Pancreas (tissue), 10 donors: ENCODE measurements around the gene F11R. TPM values are rescaled to one million over a fixed set of nuclear protein-coding genes. Genes with fewer than 3 reads are reported as not detected.

ENCODE experiments used
- ATAC-seq, 4 donors: fragments of 200-7000 bp; cut with Tn5 transposase; one replicate each; pipeline versions ENCODE4 v1.8.0 to v1.9.1; 2020; ENCODE audit warnings: mild to moderate bottlenecking in 4 of 4, moderate library complexity in 4 of 4
- DNase-seq, 6 donors: peaks; one replicate each; pipeline ENCODE4 v3.0.0-alpha.2; 2020
- FAIRE-seq: peaks from 2 replicates; lab custom pipeline; 2012; peaks lifted over from hg19 to GRCh38; lab: Jason Lieb, UNC
- H3K27ac ChIP-seq, 4 donors: fragments of 200-600 bp; sonication (generic); 1 replicate in 3 of 4; 2 replicates in 1 of 4; pipeline versions ENCODE4 v1.5.0 to v1.8.0; 2020
- H3K27me3 ChIP-seq, 4 donors: fragments of 200-600 bp; one replicate each; pipeline ENCODE4 v1.8.0; 2021
- H3K36me3 ChIP-seq, 3 donors: fragments of 200-600 bp; sonication (generic) in 1 of 3; one replicate each; pipeline versions ENCODE4 v1.5.0 to v1.8.0; 2020 to 2021
- H3K4me1 ChIP-seq, 3 donors: fragments of 200-600 bp; one replicate each; pipeline ENCODE4 v1.8.0; 2021
- H3K4me3 ChIP-seq, 4 donors: fragments of 200-600 bp; sonication (generic) in 2 of 4; one replicate each; pipeline versions ENCODE4 v1.5.0 to v1.8.0; 2020 to 2021
- H3K9me3 ChIP-seq, 4 donors: fragments of 200-600 bp; one replicate each; pipeline ENCODE4 v1.8.0; 2021
- WGBS, 2 donors: extraction: QIAGEN DNeasy Blood & Tissue Kit; methylation state at CpG; one replicate each; pipeline ENCODE4 v1.1.7; 2013; 5-methylcytosine and 5-hydroxymethylcytosine counted together
- intact Hi-C, 3 donors: fragments of 100-400 bp; cut with DNase I; formaldehyde crosslinking; loops; one replicate each; pipeline versions ENCODE4 v1.11.1 to v1.14.2; 2022
- polyA plus RNA-seq, 2 donors: library from polyadenylated mRNA; stranded (reverse); fragments of 200-250 nt; gene quantifications; one replicate each; pipeline ENCODE4 v1.2.3, GENCODE V29; 2013
- total RNA-seq, 6 donors: library from RNA; stranded (reverse); fragmentation: NEBNext Ultra II Directional in 4 of 6; extraction: Animal tissue kit (Norgen Biotek cat#: 25700) in 4 of 6; gene quantifications; one replicate each; pipeline versions ENCODE4 v1.2.1 to v1.2.4, GENCODE V29; 2021 to 2023
- TF ChIP-seq, protein P1 (sequence below), 4 donors: fragments of 200-600 bp; sonication (generic) in 3 of 4; IDR thresholded peaks; one replicate each; pipeline versions ENCODE4 v1.5.0 to v1.8.0; 2021; ENCODE audit warnings: antibody characterized with exemption in 4 of 4
- donor health status: healthy with polysubstance abuse.
- donor health status: DM: no; HTN: no; CAD: no; lungs with moderate emphysema.
- donor health status: DM: no; HTN: no; CAD: no.
- donor health status: control.
- donor health status: control.
- donor health status: Bipolar disorder and iron deficiency.
- donor health status: DM: yes; HTN: yes; CAD: no.
- donor health status: DM: no; HTN: no; CAD: no.
- donor health status: DM: no; HTN: no; CAD: no.
- donor health status: DM: yes; HTN: yes; CAD: no.

Gene F11R
- total and polyA plus RNA-seq, 8 donors = 22.7 to 59.5 (median 36.9) TPM

DNA sequence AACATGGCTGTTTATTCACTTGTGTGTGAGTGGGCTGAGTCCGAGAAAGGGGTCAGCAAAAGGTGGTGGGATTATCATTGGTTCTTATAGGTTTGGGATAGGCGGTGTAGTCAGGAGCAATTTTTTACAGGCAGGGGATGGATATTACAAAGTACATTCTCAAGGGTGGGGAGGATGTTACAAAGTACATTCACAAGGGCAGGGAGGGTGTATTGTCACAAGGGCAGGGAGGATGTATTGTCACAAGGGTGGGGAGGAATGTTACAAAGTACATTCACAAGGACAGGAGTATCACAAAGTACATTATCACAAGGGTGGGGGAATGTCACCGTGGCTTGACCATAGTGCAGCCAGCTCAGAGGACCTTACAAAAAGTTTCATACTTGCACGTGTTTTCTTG is 35.2 kb downstream of the F11R start:
- Histone ChIP-seq H3K27me3 (no peaks in the 10 kb centered on the region), H3K36me3 (no peaks in the 10 kb centered on the region), H3K4me3 (no peak overlapping the region), H3K9me3 (no peaks in the 10 kb centered on the region), H3K4me1 (no peaks in the 10 kb centered on the region), H3K27ac (no peak overlapping the region)
- TF ChIP-seq, protein P1, sequence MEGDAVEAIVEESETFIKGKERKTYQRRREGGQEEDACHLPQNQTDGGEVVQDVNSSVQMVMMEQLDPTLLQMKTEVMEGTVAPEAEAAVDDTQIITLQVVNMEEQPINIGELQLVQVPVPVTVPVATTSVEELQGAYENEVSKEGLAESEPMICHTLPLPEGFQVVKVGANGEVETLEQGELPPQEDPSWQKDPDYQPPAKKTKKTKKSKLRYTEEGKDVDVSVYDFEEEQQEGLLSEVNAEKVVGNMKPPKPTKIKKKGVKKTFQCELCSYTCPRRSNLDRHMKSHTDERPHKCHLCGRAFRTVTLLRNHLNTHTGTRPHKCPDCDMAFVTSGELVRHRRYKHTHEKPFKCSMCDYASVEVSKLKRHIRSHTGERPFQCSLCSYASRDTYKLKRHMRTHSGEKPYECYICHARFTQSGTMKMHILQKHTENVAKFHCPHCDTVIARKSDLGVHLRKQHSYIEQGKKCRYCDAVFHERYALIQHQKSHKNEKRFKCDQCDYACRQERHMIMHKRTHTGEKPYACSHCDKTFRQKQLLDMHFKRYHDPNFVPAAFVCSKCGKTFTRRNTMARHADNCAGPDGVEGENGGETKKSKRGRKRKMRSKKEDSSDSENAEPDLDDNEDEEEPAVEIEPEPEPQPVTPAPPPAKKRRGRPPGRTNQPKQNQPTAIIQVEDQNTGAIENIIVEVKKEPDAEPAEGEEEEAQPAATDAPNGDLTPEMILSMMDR (IDR thresholded peaks at IDR 0.05) = no peak
- ATAC-seq = no peak
- intact Hi-C loops = no loop called here
- no peak for FAIRE-seq
- DNase-seq = no peak
- WGBS, 2 donors = 95 to 98% methylated on average over 4 of the region's 4 CpGs

DNA sequence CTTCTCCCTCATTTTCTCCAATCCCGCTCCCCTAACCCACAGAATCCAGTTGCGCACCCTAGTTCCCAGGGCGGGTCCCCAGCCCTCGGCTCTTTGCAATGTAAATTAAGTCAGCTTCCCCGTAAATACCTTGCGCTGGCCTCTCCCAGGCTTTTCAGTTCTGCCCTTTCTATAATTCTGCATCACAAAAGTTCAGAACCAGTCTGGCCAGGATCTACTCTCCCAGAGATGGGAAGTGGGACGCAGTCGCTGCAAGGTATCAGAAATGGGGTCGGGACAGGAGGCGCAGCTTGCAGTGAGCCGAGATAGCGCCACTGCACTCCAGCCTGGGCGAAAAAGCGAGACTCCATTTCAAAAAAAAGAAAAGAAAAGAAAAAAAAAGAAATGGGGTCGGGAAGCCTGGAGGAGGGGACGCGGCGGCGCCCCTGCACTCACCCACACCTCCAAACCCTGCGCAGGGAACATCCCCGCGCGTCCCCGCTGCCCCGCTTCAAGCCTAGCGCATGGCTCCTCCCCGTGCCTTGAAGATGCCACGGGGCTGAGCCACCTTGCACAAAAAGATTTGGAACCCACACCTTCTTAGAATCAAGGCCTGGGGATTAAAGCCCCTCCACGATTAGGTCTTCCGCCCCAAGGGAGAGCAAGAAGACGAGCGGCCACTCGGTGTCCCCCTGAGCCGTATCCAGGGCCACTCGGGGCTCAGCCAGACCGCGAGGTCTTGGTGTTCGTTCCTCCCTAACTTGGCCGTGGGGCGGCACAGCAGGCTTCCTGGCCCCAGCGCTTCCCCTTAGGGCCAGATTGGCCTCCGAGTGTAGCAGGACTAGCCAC is 39.2 kb downstream of the F11R start:
- Histone ChIP-seq H3K36me3 (no peaks in the 10 kb centered on the region), H3K4me1 (no peaks in the 10 kb centered on the region), H3K9me3 (no peaks in the 10 kb centered on the region), H3K4me3 (no peak overlapping the region), H3K27ac (no peak overlapping the region), H3K27me3 (no peaks in the 10 kb centered on the region)
- FAIRE-seq = no peak
- TF ChIP-seq, protein P1 (IDR thresholded peaks at IDR 0.05) = no peak
- intact Hi-C loops = no loop called here
- ATAC-seq = no peak
- 45 to 63% methylated on average over 42 of the region's 42 CpGs for WGBS, 2 donors
- no peak for DNase-seq

DNA sequence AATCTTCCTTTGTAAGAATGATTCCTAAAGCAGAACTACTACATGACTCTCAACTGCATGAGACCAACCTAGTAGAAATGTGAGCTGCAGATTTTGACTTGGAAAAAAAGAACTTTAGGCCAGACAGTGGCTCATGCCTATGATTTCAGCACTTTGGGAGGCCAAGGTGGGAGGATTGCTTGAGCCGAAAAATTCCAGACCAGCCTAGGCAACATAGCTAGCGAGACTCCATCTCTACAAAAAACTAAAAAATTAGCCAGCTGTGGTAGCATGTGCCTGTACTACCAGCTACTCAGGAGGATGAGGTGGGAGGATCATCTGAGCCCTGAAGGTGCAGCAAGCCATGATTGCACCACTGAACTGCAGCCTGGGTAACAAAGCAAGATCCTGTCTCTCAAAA is 41.7 kb downstream of the F11R start:
- Histone ChIP-seq H3K9me3 (no peaks in the 10 kb centered on the region), H3K36me3 (no peaks in the 10 kb centered on the region), H3K4me1 (no peaks in the 10 kb centered on the region), H3K27ac (no peak overlapping the region), H3K27me3 (no peaks in the 10 kb centered on the region), H3K4me3 (no peak overlapping the region)
- intact Hi-C loops = no loop called here
- DNase-seq = no peak
- 96 to 98% methylated on average over 2 of the region's 2 CpGs for WGBS, 2 donors
- ATAC-seq = no peak
- TF ChIP-seq, protein P1 (IDR thresholded peaks at IDR 0.05) = no peak
- FAIRE-seq = no peak

DNA sequence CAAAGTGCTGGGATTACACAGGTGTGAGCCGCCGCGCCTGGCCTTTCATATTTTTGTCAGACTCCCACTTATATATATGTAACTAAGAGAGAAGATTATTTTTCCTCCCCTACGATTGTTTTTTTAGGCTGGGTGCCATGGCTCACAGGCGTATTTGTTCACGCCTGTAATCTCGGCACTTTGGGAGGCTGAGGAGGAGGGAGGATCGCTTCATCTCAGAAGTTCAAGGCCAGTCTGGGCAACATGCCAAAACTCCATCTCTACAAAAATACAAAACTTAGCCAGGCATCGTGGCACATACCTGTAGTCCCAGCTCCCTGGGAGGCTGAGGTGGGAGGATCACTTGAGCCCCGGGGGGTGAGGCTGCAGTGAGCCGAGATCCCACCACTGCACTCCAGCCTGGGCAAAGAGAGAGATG is 42.4 kb downstream of the F11R start:
- FAIRE-seq = no peak
- peak; percentile 67 to 89 (median 83) for DNase-seq

More for the DNA sequence above, 42.4 kb downstream of the F11R start:
- intact Hi-C loops = no loop called here
- H3K27ac ChIP-seq = no peak overlapping the region
- no peak overlapping the region for H3K4me3 ChIP-seq
- H3K9me3 ChIP-seq = no peaks in the 10 kb centered on the region
- no peaks in the 10 kb centered on the region for H3K36me3 ChIP-seq
- peak; percentile 90 to 95 (median 93) for ATAC-seq
- no peaks in the 10 kb centered on the region for H3K4me1 ChIP-seq
- TF ChIP-seq, protein P1 (IDR thresholded peaks at IDR 0.05) = no peak
- H3K27me3 ChIP-seq = no peaks in the 10 kb centered on the region
- WGBS, 2 donors = 11 to 12% methylated on average over 11 of the region's 11 CpGs
